Daoy (cell line): ENCODE data around the gene PTPRR. TPM values are rescaled to one million over a fixed set of nuclear protein-coding genes. Genes with fewer than 3 reads are reported as not detected.

Experiments used
- DNase-seq: peaks from one replicate; pipeline ENCODE4 v3.0.0-alpha.2; 2015; ENCODE audit warnings: low read depth
- total RNA-seq: library from RNA; depleted of rRNA; stranded (reverse); fragments of >200 nt; shearing (Covaris generic); gene quantifications from 2 replicates; pipeline ENCODE4 v1.2.3, GENCODE V29; 2014

PTPRR gene
- total RNA-seq, 1 experiment from 2014 or later = 3.5 TPM

DNA sequence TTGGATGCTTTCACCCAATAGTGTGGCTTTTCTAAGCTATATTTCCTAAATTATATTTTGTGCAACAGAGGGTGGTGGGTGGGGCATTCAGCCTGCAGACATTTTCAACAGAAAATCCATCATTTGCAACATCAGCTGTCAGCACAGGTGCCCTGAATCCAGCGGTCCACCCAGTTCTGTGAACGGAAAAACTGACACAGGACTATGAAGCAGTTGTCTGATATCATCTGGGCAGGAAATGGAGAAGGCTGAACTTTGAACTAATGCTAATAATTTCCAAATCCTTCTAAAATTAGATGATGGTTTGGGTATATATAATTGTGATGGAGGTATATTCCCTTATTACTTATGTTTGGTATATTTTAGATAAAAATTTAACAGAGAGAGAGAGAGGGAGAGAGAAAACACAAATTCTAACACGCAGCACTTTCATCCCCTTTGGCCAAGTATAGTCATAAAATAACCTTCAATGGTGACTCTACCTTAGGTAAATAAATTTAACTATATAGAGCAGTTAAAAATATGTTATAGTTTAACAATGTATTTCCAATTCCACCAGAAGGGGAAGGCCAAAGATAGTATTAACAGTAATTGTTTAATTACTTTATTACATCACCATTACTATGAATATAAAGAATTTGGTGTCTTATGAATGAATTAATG, 225.0 kb downstream of the PTPRR start:
- DNase-seq = no peak

GRCh38 chr12:70692681-70693288, 227.8 kb downstream of the PTPRR start:
- DNase-seq = peak; percentile 25

GRCh38 chr12:70691018-70691672, 229.4 kb downstream of the PTPRR start:
- DNase-seq = peak; percentile 37

DNA sequence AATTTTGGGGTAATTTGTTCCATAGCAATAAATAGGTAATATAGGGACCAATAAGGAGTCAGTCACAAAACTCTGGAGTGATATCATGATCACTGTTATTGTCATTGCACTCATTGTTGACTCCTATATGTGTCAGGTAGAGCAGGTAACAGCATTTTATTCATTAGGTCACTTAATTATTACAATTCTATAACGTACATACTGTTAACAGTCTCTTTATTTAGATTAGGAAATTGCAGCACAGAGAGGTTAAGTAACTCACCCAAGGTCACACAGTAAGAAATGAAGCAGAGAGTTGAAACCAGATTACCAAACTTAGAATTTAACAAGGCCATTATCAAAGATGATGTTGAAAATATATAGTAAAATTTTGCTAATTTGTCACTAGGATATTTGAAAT, 233.6 kb downstream of the PTPRR start:
- no peak for DNase-seq

- no peak for DNase-seq
Measured at GRCh38 chr12:70686299-70686698, 234.2 kb downstream of the PTPRR start.

DNA sequence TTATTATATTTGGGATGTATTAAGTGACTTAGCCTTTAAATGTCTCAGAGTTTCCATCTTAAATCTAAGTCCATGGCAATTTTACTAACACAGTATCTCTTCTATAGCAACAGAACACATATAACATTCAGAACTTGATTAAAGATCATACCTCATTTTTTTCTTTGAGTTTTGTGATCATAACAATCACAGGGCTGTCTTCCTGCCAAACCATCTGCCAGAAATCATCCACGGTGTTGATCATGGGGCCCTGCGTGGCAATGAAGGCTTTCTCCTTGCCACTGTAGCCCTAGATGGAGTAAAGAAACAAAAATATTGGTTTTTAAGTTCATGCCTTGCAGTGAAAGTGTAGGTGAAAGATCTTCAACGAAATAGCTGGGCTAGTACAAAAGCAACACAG, 236.6 kb downstream of the PTPRR start:
- no peak for DNase-seq

DNA sequence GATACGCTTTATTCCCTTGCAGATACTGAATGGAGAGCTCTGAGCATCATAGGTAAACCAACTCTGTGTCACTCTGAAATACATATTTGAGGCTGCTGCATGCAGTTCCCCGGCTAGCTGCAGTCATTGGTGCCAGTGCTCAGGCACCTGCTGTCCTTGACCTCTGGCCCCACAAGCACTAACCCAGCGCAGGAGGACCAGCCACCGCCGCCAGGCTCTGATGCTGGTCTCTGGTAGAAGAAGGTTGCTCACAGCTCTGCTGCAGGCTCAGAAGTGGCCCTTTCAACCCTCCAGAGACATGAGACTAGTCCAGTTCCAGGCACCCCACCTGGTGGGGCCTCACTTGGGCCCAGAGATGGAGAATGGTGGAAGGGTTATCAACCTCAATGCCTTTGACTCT, 248.8 kb downstream of the PTPRR start:
- DNase-seq = no peak

DNA sequence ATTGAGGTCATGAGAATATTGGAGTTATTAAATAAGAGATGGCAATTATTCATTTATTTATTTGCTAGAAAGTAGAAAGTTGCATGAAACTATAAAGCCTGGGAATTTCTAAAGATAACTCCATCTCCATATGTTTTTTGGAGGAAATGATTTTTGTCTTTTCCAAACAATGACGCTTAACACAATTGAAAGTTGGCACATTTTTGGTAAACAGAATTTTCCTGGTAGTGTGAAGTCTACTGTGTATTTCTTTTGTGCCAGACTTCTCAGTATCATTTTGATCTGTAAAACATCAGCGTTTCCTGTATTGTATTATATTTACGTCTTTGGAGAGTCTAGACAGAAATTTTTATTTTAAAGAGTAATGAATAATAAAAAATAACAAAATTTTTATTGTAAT, 249.6 kb downstream of the PTPRR start:
- DNase-seq = no peak

GRCh38 chr12:70667253-70667652, 253.3 kb downstream of the PTPRR start:
- no peak for DNase-seq

DNA sequence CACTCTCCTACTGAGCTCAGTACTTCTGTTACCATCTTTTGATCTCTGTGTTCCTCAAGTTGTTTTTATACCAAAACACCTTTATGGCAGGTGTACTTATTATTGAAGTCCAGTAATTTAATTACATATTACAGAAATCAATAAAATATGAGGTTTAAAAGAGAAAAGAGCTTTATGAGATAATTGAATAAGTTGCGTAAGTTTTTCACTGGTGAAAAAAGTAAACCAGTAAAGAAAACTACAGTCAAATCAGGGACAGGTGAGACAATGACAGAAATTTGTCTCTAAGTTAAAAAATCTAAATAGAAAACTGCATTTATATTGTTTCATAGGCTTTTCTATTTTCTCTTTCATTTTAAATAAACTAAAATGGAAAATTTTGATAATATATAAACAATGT, 254.2 kb downstream of the PTPRR start:
- no peak for DNase-seq

GRCh38 chr12:70664465-70664881, 256.1 kb downstream of the PTPRR start:
- peak; percentile 61 for DNase-seq

DNA sequence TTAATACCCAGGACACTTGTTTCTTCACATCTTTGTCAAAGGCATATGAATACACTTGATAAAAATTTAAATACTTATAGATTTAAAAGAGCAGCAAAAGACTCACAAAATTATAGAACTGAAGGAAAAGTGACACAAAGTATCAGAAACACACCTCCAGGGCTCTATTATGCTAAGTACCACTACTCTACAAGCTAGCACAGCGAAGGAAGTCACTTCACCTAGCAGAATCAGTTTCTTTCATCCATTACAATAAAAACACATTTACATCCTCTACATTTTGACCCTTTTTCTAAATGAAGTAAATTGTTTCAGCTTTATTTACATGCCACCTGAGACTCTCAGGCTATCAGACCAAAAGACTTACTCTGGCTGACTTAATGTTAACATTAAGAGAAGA, 256.7 kb downstream of the PTPRR start:
- DNase-seq = no peak

- DNase-seq = peak; percentile 82
Measured at GRCh38 chr12:70661466-70662161, 258.9 kb downstream of the PTPRR start.

DNA sequence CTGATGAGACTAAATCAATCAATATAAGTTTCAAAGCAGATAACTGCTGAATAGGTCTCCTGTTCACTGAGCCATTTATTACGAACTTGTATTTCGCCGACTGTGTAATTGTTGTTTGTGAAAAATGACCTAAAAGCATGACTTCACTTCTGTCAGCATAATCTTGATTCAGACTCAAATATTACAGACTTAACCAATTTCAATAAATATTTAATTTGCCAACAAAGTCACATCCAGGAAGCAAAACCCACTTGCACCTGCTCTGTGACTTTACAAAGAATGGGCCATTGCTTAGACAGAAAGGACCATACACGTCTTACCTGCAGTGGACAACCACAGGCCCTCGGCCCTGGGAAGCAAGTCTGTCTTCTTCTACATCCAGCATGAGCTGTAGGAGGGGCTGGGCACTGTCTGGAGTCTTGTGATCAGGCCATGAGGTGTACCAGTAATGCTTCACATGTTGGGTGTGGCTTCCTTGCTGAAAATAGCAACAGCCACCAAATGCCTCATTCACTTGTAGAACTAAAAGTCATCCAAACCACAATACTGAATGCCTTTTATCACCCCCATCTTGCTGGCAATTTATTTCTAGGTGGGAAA, 259.8 kb downstream of the PTPRR start:
- peak; percentile 95 for DNase-seq

- DNase-seq = no peak
Measured at GRCh38 chr12:70660002-70660604, 260.4 kb downstream of the PTPRR start.

DNA sequence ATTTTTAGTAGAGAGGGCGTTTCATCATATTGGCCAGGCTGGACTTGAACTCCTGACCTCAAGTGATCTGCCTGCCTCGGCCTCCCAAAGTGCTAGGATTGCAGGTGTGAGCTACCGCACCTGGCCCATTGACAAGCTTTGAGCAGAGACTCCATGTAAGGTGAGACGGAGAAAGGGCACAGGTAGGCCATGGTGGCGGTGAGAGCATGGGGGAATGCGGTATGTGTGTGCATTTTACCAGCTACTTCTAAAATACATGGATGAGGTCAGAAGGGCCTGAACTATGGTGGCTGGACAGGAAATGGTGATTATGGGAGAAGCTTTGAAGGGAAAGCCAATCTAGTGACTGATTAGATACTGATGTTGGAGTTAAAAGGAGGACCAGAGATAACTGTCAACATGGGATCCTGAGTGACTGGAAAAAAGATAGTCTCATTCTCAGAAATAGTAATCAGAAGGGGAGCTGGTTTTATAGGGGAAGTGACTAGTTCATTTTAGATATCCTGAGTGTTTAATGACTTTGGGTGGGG, 261.4 kb downstream of the PTPRR start:
- no peak for DNase-seq

DNA sequence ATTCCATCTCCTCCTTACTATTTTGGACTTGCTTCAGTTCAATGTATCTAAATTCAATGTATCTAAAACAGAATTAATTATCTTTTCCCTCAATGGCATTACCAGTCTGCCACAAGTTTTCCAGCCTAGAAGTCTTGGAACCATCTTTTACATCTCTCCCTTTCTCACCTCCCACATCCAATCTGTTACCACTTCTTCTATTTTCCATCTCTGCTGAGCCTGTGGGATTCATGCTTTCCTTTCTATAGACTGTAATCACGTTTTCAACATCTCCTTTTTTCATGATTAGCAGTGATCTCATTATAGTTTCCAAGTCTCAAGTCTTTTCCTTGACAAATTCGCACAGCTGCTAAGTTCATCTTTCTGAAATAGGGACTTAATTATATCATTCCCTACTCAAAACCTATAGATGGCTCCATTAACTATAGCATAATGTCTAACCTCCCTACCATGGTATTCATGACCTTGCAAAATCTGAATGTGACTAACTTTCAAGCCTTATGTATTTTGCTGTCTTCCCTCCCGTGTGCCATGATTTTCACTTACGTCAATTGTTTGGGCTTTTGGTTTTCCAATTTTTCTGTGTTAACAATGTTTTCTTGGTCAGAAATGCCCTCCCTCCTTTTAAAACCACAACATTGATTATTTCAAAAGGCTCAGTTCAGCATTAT, 262.8 kb downstream of the PTPRR start:
- DNase-seq = no peak

GRCh38 chr12:70652451-70652850, 268.1 kb downstream of the PTPRR start:
- DNase-seq = no peak

DNA sequence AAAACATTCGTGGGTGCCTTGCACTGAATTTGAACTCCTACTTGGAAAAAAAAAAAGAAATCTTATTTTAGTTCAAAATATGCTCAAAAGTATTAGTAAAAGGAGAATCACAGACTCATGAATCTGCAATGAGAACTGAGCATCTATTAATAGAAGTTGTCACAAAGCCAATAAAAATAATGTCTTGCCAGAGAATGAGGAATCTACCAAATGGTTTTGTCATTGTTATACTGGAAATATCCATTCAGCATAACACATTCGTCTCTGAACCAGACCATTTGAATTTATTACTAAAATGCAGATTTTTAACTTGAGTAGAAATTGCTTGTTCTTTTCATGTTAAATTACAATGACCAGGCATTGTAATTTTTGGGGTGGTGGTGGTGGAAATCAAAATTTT, 271.7 kb downstream of the PTPRR start:
- no peak for DNase-seq

DNA sequence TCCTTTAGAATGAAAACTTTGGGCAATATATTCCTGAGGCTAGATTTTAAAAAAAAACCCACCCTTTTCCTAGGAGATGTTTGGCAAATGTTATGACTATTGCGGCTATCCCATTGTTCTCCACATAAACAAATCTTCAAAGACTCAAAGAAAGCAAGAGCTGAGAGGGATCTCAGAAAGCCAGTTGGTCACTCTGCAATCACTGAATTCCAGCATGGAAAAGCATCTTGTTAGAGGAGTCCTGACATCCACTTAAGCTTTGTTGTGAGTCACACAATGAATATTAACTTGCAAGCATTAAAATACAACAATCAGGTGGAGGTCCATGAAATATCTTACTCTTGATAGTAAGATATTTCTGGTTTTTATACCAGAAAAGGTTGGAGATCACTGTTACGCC, 272.3 kb downstream of the PTPRR start:
- no peak for DNase-seq

GRCh38 chr12:70646850-70647249, 273.7 kb downstream of the PTPRR start:
- peak; percentile 59 for DNase-seq
